GM19455 (cell line): Measurements from ENCODE around the gene ASXL1.

Source experiments
- ATAC-seq: cut with Tn5 transposase; IDR thresholded peaks from one replicate; pipeline ENCODE4 v1.9.1; 2021; ENCODE audit not compliant: unreplicated experiment

Gene ASXL1

GRCh38 chr20:32438331-32438858, 80.3 kb downstream of the ASXL1 start:
- ATAC-seq: no peak

DNA sequence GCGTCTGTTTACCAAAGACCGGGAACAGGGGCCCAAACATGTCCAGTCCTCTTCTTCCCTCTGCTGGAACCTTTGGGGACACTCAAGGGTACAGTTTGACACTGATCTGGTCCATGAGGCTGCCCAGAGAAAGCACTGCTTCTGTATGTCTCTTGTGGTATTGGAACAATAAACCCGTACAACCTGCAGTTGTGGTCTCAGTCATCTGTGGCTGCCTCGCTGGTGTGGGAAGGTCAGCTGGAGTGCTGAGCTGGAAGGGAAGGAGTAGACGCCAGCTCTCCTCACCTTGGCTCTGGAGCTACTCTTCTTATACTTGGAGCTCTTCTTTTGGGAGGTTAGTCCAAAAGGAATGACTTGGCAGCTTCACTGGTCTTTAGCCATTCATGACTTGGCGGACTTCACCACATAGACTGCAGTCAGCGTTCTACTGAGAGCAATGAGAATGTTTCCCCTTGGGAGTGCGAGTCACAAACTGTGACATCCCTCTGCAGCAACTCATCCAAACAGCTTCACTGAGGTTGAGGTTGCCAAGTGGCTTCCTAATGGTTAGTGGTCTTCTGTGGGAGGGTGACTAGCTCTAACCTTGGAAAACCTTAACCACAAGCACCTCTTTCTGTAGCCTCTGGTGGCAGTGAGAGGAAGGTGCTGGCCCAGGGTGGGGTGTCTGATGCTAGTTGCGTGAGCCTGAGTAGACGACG, 81.2 kb downstream of the ASXL1 start:
- no peak for ATAC-seq

DNA sequence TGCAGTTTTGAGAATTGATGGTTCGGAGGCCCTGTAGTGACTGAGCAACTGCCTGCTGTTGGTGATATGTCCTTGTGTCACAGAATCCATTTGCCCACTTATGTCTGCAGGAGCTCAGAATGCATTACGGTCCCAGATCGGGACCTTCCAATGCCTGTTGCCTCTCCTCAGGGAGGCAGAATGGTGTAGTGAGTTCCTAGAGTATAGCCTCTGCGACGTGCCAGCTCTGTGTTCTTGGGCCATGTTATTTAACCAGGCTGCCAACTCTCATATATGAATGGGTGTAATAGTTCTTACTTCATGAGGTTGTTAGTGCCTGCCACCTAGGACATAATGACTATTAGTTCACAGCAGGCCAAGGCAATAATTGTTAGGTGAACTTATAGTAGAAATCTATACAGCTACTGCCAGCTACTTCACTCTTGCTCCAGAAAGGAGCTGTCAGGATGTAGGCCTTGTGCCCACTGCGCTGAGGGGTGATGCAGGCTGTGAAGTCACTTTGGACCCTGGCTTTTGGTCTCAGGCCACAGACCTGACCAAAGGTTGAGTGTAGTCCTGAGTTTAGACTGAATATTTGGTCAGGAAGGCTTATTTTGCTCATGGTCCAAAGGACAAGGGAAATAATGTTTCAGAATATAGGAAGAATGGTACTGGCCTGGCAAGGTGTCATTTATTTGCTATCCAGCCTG, 82.1 kb downstream of the ASXL1 start:
- no peak for ATAC-seq

GRCh38 chr20:32440758-32441078, 82.6 kb downstream of the ASXL1 start:
- ATAC-seq: no peak

DNA sequence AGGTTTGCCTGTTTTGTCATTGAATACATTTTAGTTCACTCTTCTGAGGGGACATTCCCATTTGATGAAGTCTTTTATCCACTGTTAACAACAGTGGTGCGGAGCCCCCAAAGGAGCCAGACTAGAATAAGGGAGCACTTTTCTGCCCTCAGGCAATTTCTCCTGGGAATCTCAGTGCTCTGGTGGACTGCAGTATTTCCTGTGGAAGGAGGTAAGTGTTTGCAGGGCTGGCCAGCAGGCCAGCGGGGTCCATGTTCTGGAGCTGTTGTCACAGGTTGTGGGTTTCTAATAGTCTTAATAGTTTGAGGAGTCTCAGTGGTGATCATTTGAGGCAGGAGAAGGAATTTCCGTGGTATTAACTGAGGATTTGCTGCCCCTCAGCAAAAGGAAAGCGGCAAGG, 83.5 kb downstream of the ASXL1 start:
- no peak for ATAC-seq

DNA sequence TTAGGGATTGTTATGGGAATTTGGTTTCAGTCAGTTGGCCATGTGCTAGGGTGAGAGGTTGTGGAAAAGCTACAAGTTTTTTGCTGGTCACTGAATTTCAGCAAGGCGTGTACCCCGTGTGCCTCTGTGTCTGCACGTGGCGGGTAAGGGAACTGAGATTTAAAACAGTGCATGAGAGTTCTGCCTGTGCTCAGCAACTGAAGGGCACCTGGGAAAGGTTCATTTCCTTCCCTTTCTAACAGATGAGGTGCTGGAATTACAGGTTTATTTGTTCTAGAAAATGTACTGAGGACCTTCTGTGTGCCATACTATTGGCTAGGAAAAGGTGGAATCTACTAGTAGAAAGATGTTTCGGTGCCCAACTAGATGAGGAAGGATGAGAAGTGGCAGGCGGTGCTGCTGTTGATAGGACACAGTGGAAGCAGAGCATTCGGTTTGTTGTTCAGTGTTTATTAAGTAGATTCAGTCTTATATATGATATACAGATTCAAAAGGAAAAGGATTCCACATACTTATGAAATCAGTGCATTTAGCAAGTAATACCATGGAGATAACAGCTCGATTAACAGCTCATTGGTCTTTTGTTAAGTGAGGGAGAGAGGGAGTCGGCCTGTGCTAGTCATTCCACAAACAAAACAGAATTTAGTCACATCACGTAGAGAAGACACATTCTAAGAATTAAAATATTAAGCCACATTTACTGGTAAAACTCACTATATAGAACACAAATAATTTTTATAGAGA, 84.7 kb downstream of the ASXL1 start:
- ATAC-seq: no peak

GRCh38 chr20:32443386-32443974, 85.3 kb downstream of the ASXL1 start:
- ATAC-seq: no peak

- ATAC-seq: no peak
Measured at GRCh38 chr20:32444474-32445220, 86.5 kb downstream of the ASXL1 start.

DNA sequence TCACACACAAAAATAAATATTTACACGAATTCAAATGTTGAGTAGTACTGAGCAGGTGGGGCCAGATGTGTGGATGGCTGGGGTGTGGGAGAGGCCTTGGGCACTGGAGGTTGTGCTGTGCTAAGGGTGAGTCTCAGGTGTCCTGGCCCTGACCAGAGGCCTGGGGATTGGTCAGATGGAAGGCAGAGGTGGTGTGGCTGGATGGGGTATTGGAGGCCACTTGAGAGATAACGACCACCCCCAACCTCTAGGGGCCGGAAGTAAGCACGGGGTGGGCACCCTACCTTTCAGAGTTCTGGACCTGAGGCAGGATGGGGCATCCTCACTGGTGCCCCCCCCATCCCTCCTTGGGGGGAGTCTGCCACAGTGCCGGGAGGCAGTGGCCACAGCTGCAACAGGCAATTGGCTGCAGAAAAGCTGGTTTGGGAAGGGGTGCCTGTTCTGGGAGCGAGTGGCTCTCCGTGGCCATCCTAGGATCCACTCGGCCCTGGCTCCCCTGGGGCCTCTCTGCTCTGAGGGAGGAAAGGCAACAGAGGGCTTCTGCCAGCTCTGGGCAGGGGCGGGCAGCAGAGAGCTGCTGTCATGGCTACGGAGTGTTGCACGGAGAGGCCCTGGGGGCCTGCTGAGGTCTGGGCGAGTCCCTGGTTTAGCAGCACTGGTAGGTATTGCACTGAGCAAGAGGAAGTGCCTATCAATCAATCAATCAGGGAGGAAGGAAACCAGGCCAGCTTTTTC, 87.6 kb downstream of the ASXL1 start:
- no peak for ATAC-seq

DNA sequence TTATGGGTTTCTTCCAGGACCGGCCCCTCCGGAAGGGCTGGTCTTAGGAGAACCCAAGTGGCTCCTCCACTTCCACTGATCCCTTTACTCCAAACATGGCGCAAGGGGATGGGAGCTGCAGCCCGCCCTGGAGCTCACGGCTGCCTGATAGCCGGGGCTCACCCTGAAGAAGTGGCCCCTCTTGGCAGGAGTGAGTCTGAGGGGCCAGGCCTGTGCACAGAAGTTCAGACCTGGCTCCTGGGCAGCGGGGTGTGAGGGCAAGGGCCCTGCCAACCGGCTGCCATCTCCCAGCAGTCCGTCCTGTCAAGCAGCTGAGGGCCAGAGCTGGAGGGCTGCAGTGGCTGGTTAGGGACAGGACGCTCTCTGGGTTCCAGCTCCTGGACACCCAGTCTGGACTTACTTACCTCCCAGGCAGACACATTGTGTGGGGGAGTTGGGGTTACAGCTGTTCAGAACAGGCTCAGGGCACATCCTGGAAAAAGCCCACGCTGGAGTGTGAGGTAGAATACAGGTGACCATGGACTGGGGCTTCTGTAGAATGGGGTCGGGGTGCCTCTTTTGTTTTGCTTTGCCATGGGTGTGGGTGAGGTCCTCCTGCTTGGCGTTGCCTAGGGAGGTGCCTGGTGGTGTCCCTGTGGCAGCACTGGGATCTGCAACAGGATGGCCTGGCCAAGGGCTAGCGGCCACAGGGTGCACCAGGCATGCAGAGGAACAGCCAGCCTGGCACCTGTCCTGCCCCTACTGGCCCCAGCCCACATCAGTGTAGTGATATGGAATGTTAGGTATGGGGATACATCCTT, 88.4 kb downstream of the ASXL1 start:
- no peak for ATAC-seq

DNA sequence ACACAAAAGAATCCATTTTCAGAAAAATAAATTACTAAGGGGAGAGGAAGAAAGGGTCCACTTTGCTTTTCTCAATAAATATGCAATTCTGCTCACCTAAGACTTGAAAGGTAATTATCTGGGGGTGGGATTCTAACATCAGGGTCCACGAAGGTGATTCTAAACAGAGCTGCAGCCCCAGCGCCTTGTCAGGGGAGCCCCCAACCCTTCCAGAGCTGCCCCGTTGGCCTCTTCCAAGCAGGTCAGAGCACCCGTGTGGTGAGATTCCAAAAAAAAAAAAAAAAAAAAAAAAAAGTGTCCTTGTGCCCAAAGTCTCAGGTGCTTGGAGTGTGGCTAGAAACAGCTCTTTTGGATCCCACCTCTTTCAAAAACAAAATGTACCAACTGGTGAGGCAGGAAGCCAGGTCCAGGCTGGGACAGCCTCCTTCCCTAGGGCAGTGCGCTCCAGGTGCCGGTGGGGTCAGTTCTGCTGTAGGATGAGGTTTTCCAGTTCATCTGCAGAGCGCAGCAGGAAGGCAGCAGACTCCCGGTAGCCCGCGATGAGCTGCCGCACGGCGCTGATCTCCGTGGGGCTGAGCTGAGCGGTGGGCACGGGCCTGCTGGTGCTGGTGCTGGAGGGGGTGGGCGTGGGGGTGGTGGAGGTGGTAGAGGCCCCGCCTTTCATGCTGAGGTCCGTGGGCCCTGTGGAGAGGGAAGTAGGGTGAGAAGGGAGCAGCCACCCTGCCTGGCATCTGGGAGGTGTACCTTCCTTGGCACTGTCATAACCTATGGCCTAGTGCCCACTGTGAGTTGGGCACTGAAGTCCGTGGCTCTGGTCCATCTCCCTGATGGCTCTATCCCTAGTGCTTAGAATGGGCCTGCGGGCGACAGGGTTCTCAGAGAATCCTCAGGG, 89.3 kb downstream of the ASXL1 start:
- ATAC-seq: no peak

GRCh38 chr20:32448306-32449056, 90.3 kb downstream of the ASXL1 start:
- no peak for ATAC-seq

DNA sequence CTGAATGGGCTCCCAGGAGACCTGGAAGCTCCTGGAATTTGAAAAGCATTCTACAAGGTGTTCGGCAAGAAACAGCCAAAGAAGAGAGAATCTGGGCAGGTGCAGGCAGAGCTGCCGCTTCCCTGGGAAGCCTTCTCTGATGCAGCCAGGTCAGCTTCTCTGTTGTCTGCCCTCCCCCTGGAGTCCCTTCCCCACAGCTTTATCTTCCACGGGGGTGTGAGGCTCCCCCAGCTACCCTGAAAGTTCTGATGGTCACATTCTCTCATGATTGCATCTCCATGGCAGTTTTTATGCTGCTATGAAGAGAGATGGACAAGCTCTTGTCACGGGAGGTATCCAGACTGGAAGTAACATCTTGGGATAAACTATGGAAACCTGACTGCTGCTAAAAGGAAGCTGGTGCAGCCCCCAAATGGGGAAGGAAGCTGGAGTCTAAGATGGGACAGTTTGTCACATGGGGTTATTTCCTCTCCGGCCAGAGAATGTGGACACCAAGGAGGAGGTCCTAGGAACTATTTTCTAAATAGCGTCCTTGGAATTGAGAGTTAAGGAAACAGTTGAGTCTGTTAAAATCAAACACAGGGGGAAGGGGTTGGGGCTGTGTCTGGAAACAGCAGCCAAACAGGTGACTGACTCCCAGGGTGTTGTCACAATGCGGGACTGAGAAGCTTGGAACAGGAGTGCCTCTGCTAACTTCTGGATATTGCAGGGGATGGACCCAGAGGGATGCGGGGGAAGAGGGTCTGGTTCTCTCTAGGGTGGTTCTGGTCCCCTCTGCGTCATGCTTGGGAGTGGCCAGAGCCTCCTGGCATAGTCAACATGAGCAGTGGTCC, 91.1 kb downstream of the ASXL1 start:
- ATAC-seq: no peak

GRCh38 chr20:32449890-32450401, 91.8 kb downstream of the ASXL1 start:
- ATAC-seq: no peak

DNA sequence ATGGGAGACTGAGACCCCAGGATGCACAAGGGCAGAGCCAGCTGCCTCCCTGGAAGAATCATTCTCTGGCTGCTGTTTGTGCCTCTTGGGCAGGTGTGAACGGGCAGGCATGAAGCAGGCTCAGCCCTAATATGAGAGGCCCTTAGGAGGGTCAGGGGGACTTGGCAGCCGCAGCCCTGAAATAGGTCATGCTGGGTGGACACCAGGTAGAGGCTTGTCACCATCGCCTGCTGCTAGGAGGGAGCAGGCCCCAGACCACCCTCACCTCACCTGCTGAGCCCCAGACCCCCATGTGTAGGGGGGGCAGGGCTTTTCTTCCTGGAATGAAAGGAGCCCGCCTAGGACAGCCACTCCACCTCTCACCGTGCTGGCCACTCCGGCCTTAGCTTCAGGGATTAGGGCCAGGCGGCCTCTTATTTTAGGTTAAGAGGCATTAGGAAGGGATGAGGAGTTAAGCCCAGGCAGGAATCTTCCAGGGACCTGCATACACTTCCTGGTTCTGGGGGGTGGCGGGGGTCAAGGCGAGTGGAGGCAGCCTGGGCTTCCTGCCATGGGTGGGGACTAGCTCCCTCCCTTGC, 92.4 kb downstream of the ASXL1 start:
- no peak for ATAC-seq

DNA sequence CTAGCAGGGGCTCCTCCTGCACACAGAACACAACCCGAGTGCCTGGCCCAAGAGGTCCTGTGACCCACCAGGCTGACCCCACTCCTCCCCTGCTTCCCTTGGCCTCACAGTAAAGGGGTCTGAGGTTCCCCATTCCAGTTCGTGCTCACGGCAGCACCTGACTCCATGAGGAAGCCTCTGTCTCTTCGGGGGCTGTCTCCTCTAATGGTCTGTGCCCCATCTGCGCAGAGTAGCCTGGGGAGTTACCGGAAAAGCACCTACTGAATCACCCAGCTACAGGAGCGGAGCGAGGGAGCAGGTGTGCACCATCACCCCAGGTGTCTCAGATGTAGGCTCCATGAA, 93.2 kb downstream of the ASXL1 start:
- ATAC-seq: no peak
